Lower lobe of right lung (tissue), 2 donors: ENCODE measurements around the gene NCKAP5. TPM values are rescaled to one million over a fixed set of nuclear protein-coding genes. Genes with fewer than 3 reads are reported as not detected.

ENCODE experiments used
- ATAC-seq, 2 donors: fragments of 200-7000 bp; cut with Tn5 transposase; one replicate each; pipeline ENCODE4 v1.9.1; 2020 to 2022; ENCODE audit warnings: mild to moderate bottlenecking in 2 of 2, moderate library complexity in 2 of 2
- DNase-seq: peaks from one replicate; pipeline ENCODE4 v3.0.0-alpha.2; 2020
- H3K27ac ChIP-seq: fragments of 200-600 bp; one replicate; pipeline ENCODE4 v1.8.0; 2022
- H3K27me3 ChIP-seq: fragments of 200-600 bp; one replicate; pipeline ENCODE4 v1.8.0; 2022; ENCODE audit warnings: low read depth
- H3K36me3 ChIP-seq: fragments of 200-600 bp; one replicate; pipeline ENCODE4 v1.8.0; 2022; ENCODE audit warnings: mild to moderate bottlenecking
- H3K4me1 ChIP-seq: fragments of 200-600 bp; one replicate; pipeline ENCODE4 v1.8.0; 2022
- H3K4me3 ChIP-seq: fragments of 200-600 bp; one replicate; pipeline ENCODE4 v1.8.0; 2022; ENCODE audit warnings: mild to moderate bottlenecking
- H3K9me3 ChIP-seq: fragments of 200-600 bp; one replicate; pipeline ENCODE4 v1.8.0; 2022
- CTCF ChIP-seq: fragments of 200-600 bp; IDR thresholded peaks from one replicate; pipeline ENCODE4 v1.8.0; 2022; ENCODE audit warnings: antibody characterized with exemption, mild to moderate bottlenecking
- intact Hi-C: fragments of 100-400 bp; cut with DNase I; formaldehyde crosslinking; loops from one replicate; pipeline ENCODE4 v1.11.0; 2022
- total RNA-seq: library from RNA; stranded (reverse); fragmentation: NEBNext Ultra II Directional; extraction: Animal tissue kit (Norgen Biotek cat#: 25700); gene quantifications from one replicate; pipeline ENCODE4 v1.2.1, GENCODE V29; 2021
- donor health status: DM: no; HTN: yes; CAD: no; lungs with severe emphysema.

Gene NCKAP5
- total RNA-seq, 1 donor from 2014 or later: 34.6 TPM

DNA sequence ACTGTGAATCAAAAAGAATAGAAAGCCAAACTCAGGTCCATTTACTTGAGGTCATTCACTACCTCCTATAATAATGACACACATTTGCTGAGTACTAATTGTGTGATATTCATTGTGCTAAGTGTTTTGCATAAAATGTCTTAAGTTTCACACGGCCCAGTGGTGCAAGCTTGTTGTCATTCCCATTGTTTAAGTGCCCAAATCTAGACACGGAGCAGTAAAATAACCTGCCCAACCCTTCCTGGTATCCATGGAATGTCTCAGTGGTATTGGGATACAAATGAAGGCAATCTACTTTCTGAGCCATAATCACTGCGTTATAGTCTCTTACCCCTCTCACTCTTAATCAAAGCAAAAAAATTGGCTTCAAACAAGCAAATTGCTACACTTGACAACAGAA is 233.3 kb downstream of the NCKAP5 start:
- ATAC-seq (no peak), DNase-seq (no peak)
- intact Hi-C loops: no loop called here
- TF ChIP-seq CTCF: no peak
- no peaks in the 10 kb centered on the region for H3K4me1 ChIP-seq
- no peak overlapping the region for H3K27ac ChIP-seq
- no peaks in the 10 kb centered on the region for H3K9me3 ChIP-seq
- H3K4me3 ChIP-seq: no peak overlapping the region
- no peaks in the 10 kb centered on the region for H3K36me3 ChIP-seq
- no peaks in the 10 kb centered on the region for H3K27me3 ChIP-seq

- intact Hi-C loops: no loop called here
- Histone ChIP-seq H3K9me3 (no peaks in the 10 kb centered on the region), H3K4me3 (no peak overlapping the region), H3K4me1 (no peaks in the 10 kb centered on the region), H3K27ac (no peak overlapping the region), H3K27me3 (no peaks in the 10 kb centered on the region), H3K36me3 (no peaks in the 10 kb centered on the region)
- no peak for TF ChIP-seq CTCF
- ATAC-seq: no peak
- no peak for DNase-seq
Measured at GRCh38 chr2:133333181-133333580, 235.1 kb downstream of the NCKAP5 start.

DNA sequence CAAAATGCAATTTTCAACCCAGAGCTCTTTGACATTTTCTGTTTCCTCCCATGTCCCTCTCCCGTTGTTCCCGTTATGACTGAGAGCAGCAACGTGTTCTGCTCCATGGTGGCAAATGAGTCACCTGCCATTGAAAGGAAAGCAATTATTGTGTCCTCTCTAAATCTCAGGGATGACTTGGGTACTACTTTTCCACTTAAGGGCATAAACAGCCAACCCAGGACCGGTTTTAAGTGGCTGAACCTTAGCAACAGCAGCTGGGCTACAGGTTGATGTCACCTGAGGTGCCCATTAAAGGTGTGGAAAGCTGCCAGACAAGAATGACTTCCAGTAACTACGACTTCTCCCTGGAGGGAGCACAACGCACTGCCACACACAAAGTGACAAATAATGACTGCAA is 236.8 kb downstream of the NCKAP5 start:
- intact Hi-C loops: no loop called here
- ATAC-seq (peak; percentile 22 to 57), DNase-seq (no peak)
- H3K4me3 ChIP-seq: no peak overlapping the region
- TF ChIP-seq CTCF: no peak
- H3K36me3 ChIP-seq: no peaks in the 10 kb centered on the region
- H3K4me1 ChIP-seq: no peaks in the 10 kb centered on the region
- no peak overlapping the region for H3K27ac ChIP-seq
- no peaks in the 10 kb centered on the region for H3K27me3 ChIP-seq
- H3K9me3 ChIP-seq: no peaks in the 10 kb centered on the region

- intact Hi-C loops: no loop called here
- peak in 1 of 2 donors; percentile 8 for ATAC-seq
- no peak for TF ChIP-seq CTCF
- DNase-seq: no peak
- no peak overlapping the region for H3K4me3 ChIP-seq
- H3K27me3 ChIP-seq: no peaks in the 10 kb centered on the region
- no peaks in the 10 kb centered on the region for H3K9me3 ChIP-seq
- no peak overlapping the region for H3K27ac ChIP-seq
- no peaks in the 10 kb centered on the region for H3K36me3 ChIP-seq
- no peaks in the 10 kb centered on the region for H3K4me1 ChIP-seq
Measured at GRCh38 chr2:133326652-133327397, 241.4 kb downstream of the NCKAP5 start.

GRCh38 chr2:133324150-133324561 is 244.1 kb downstream of the NCKAP5 start:
- Histone ChIP-seq H3K4me1 (no peaks in the 10 kb centered on the region), H3K27me3 (no peaks in the 10 kb centered on the region), H3K4me3 (no peak overlapping the region), H3K9me3 (no peaks in the 10 kb centered on the region), H3K27ac (no peak overlapping the region), H3K36me3 (no peaks in the 10 kb centered on the region)
- ATAC-seq (no peak), DNase-seq (no peak)
- no peak for TF ChIP-seq CTCF
- intact Hi-C loops: no loop called here
